ENCODE measurements around the gene TMEM164.
A peak's percentile ranks its signal among the peaks of the same experiment; 100 is the strongest.

TMEM164 gene

GRCh38 chrX:110167952-110168451, 165.1 kb downstream of the TMEM164 start:
- no peak for DNase-seq (ENCODE audit: low read depth)

- no peak for DNase-seq (ENCODE audit: low read depth)
These were observed 165.7 kb downstream of the TMEM164 start for GRCh38 chrX:110168585-110168984.

- no peak for DNase-seq (ENCODE audit: low read depth)
These were observed 167.1 kb downstream of the TMEM164 start for GRCh38 chrX:110170029-110170428.

GRCh38 chrX:110171442-110171841, 168.5 kb downstream of the TMEM164 start:
- DNase-seq (ENCODE audit: low read depth): no peak

GRCh38 chrX:110172215-110172614, 169.3 kb downstream of the TMEM164 start:
- no peak for DNase-seq (ENCODE audit: low read depth)

GRCh38 chrX:110173192-110174175, 170.6 kb downstream of the TMEM164 start:
- no peak for DNase-seq (ENCODE audit: low read depth)

- DNase-seq (ENCODE audit: low read depth): no peak
These were observed 172.2 kb downstream of the TMEM164 start for GRCh38 chrX:110175146-110175545.

GRCh38 chrX:110175696-110176095, 172.8 kb downstream of the TMEM164 start:
- no peak for DNase-seq (ENCODE audit: low read depth)

- no peak for DNase-seq (ENCODE audit: low read depth)
These were observed 175.4 kb downstream of the TMEM164 start for GRCh38 chrX:110178179-110178865.

- peak; percentile 64 for DNase-seq (ENCODE audit: low read depth)
These were observed 177.4 kb downstream of the TMEM164 start for GRCh38 chrX:110180176-110180927.

- peak; percentile 63 for DNase-seq (ENCODE audit: low read depth)
These were observed 178.0 kb downstream of the TMEM164 start for GRCh38 chrX:110180928-110181310.

GRCh38 chrX:110181459-110182137, 178.7 kb downstream of the TMEM164 start:
- DNase-seq (ENCODE audit: low read depth): no peak

GRCh38 chrX:110182362-110182761, 179.4 kb downstream of the TMEM164 start:
- DNase-seq (ENCODE audit: low read depth): no peak

- no peak for DNase-seq (ENCODE audit: low read depth)
These were observed 180.0 kb downstream of the TMEM164 start for GRCh38 chrX:110182865-110183264.

- DNase-seq (ENCODE audit: low read depth): no peak
These were observed 180.4 kb downstream of the TMEM164 start for GRCh38 chrX:110183314-110183713.

- DNase-seq (ENCODE audit: low read depth): no peak
These were observed 186.0 kb downstream of the TMEM164 start for GRCh38 chrX:110188701-110189558.

- no peak for DNase-seq (ENCODE audit: low read depth)
These were observed 189.6 kb downstream of the TMEM164 start for GRCh38 chrX:110192516-110192915.

GRCh38 chrX:110194977-110195376, 192.1 kb downstream of the TMEM164 start:
- DNase-seq (ENCODE audit: low read depth): no peak

- no peak for DNase-seq (ENCODE audit: low read depth)
These were observed 198.9 kb downstream of the TMEM164 start for GRCh38 chrX:110201799-110202198.

- DNase-seq (ENCODE audit: low read depth): peak; percentile 42
These were observed 202.1 kb downstream of the TMEM164 start for GRCh38 chrX:110204986-110205385.

GRCh38 chrX:110208092-110208491, 205.2 kb downstream of the TMEM164 start:
- DNase-seq (ENCODE audit: low read depth): no peak

Data from GM04504 (cell line).